Activated CD8-positive, alpha-beta memory T cell treated with anti-CD3 and anti-CD28 coated beads, Interleukin-2, amount 50 U/mL, for 1 hour (primary cell): Measurements from ENCODE around the gene RARA.

ENCODE experiments used
- DNase-seq: peaks from one replicate; pipeline ENCODE4 v3.0.0-alpha.2; 2020; ENCODE audit errors: extremely low read depth

RARA gene

DNA sequence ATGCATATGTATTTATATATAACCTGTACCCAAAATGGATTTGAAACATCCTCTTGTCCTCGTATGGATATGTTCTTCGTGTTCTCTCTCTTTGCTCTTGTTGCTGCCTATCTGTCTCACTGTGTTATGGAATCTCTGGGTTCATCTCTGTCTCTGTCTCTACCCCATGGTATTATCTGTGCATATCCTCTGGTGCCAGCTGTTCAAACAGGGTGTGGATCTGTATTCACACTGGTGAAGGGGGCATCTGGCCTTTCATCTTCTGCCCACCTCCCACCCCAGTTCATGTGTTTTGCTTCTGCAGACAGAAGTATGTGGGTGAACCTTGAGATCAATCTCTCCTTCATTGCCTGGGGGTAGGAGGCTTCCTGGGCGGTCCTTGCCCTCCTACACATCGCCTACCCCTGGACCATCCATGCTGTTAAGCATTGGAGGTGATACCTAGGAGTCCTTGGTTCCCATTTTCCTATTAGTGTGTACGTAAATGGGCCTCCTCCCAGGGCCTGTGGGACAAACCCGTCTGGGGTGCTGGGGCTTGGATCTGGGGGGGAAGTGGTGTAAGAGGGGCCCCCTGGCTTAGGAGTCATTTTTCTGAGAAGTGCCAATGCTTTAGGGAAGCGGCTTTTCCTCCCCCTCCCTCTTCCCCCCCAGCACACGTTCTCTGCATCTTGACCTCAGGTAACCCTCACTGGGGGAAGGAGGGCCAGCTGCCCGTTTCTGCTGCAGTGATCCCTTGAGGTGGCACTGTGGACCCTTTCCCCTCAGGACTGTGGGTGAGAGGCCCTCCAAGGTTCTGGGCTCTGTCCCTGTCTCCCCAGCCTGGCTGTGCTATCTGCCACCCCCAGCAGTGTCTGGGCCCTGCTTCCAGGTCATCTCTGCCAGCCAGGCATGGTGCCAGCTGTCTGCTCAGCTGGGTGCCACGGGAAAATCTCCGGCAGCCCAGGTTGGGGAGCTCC, 21.1 kb downstream of the RARA start:
- no peak for DNase-seq

DNA sequence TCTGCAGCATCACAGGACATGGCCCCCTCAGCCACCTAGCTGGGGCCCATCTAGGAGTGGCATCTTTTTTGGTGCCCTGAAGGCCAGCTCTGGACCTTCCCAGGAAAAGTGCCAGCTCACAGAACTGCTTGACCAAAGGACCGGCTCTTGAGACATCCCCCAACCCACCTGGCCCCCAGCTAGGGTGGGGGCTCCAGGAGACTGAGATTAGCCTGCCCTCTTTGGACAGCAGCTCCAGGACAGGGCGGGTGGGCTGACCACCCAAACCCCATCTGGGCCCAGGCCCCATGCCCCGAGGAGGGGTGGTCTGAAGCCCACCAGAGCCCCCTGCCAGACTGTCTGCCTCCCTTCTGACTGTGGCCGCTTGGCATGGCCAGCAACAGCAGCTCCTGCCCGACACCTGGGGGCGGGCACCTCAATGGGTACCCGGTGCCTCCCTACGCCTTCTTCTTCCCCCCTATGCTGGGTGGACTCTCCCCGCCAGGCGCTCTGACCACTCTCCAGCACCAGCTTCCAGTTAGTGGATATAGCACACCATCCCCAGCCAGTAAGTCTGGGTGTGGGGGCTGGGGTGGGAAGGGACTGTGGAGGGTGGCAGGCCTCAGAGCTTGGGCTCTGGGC, 22.0 kb downstream of the RARA start:
- DNase-seq = no peak

DNA sequence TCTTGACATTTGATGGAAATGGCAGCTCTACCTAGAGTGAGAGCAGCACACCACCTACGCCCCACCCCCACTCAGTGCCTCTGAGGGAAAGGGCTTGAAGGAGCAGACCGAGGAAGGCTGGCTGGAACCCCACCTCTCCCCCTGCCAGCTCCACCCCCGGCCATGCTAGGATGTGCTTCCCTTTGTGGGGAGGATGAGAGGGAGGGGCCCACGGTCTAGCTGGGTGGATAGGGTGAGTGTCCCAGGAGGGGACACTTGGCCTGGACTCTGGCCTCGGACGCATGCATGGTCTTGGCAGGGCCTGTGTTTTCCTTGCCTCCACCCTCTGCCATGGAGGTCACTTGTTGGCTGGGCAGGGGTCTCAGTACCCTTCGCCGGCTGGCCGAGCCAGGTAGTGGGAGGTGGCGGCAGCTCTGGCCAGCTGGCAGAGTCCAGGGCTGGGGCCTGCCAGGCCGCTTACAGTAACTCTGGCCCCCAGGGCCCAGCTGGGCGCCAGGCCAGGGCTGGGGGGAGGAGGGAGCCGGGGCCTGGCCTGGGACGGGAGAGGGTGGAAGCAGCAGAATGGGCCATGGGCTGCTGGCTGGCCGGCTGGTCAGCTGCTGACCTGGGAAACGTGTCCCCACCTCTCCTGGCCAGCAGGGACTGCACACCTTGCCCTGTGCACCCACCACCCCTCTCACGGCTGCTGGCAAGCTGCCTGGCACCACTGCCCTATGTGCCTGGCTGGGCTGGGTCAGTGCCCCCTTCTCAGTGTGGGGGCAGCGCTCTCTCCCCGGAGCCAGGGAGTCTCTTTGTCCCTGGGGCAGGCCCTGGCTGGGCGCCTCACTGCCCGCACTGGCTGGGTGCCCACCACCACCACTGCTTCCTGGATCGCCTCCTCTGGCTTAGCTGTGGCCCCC, 23.0 kb downstream of the RARA start:
- DNase-seq = no peak

DNA sequence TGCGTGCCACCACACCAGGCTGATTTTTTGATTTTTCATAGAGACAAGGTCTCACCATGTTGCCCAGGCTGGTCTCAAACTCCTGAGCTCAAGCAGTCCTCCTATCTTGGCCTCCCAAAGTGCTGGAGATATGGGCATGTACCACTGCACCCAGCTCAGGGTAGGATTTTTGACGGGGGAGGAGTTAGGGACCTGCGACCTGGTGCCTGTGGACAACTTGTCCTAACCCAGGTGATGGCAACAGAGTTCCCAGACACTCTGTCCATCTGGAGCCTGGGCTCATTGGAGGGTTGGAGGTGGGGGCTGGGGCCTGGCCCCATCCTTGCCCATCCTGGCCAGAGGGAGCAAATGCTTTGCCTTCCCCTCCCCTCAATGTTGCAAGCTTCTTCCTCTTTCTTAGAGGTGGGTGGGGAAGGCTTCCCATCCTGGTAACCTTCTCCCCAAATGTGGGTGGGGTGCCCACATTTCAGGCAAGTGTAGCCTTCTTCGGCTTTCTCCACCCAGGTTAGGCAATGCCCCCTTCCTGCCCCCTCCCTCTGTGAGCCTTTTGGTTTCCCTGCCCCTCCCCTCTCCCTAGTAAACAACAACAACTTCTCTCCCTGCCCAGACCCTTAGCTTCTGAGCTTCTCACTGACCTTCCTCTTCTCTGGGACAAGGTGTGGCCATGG, 24.9 kb downstream of the RARA start:
- no peak for DNase-seq

DNA sequence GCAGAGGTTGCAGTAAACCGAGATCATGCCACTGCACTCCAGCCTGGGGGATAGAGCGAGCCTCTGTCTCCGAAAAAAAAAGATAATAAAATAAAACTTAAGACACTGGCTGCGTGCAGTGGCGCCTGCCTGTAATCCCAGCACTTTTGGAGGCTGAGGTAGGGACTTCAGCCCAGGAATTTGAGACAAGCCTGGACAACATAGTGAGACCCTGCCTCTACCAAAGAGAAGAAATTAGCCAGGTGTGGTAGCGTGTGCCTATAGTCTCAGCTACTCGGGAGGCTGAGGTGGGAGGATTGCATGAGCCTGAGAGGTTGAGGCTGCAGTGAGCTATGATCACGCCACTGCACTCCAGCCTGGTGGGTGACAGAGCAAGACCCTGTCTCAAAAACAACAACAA, 26.6 kb downstream of the RARA start:
- DNase-seq = no peak

DNA sequence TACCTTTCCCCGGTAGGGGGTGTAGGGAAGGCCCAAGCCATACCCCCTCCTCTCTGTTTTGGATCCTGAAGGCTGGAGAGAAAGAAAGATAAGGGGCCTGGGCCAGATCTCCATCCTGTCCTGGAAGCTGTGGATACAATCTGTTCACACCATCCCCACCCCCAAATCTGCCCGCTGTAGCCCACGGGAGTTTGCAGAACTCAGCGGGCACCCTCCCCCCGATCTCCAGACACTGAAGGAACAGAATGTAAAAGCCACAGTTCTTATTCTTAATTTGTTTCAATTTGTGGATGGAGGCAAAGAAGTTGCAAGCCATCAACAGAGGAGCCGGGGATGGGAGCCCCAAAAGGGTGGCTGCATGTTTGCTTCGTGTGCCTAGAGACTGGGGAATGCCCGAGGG, 28.4 kb downstream of the RARA start:
- no peak for DNase-seq

DNA sequence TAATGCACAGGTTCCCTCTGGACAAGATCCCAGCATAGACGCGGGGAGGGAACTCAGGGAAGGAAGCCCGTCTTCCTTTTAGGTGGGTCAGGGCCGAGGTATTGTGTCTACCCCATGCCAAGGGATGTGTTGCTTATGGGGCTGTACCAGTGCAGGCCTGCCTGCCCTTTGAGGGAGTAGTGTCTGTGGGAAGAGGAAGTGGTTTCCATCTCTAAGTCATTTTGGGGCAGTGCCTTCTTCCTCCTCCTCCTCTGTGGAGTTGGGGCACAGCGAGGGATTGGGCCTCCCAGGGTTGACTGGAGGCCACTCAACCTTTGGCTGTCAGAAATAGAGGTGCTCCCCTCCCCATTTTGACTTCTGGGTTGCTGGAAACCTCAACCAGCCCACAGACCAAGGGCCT, 29.1 kb downstream of the RARA start:
- DNase-seq = no peak

DNA sequence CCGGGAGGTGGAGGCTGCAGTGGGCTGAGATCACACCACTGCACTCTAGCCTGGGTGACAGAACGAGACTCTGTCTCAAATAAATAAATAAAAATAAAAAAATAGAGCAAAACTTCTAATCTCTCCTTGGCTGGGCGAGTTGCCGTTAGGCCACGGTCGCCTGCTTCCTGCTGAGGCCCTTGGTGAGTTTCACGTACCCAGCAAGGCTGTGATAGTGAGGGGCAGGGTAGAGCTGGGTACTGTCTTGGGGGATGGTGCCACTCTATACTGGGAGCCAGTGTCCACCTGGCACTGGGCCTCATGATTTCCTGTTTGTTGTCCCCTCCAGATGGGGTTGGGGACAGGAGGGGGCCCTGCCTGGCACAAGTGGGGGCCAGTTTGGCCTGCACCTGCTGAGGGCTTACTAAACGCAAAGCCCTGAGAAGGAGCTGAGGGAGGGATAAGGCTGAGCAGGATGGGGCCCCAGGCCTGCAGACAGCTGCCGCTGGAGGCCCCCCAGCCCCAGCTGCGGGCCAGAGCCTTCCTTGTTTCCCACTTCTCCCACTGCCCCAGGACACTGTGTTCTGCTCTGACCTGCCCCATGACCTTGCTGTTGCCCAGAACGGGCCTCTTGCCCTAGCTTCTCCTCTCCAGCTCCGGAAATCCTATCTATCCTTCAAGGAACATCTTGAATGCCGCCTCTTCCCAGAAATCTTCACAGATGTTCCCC, 30.1 kb downstream of the RARA start:
- no peak for DNase-seq

DNA sequence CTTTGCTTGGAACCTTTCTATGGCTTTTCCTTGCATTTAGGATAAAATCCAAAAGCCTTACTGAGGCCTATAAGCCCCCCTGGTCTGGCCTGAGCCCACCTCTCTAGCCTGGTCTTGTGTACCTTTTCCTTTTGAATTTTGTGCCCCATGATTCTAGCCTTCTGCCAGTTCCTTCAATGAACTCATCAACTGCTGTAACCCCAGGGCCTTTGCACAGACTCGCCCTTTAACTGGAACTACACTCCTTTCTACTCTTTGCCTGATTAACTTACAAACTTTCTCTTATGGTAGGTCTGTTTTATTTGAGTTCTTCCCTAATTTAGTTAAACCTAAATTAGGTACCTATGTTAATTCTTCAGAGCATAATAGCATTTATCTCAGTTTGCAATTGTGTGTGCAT, 31.3 kb downstream of the RARA start:
- no peak for DNase-seq

DNA sequence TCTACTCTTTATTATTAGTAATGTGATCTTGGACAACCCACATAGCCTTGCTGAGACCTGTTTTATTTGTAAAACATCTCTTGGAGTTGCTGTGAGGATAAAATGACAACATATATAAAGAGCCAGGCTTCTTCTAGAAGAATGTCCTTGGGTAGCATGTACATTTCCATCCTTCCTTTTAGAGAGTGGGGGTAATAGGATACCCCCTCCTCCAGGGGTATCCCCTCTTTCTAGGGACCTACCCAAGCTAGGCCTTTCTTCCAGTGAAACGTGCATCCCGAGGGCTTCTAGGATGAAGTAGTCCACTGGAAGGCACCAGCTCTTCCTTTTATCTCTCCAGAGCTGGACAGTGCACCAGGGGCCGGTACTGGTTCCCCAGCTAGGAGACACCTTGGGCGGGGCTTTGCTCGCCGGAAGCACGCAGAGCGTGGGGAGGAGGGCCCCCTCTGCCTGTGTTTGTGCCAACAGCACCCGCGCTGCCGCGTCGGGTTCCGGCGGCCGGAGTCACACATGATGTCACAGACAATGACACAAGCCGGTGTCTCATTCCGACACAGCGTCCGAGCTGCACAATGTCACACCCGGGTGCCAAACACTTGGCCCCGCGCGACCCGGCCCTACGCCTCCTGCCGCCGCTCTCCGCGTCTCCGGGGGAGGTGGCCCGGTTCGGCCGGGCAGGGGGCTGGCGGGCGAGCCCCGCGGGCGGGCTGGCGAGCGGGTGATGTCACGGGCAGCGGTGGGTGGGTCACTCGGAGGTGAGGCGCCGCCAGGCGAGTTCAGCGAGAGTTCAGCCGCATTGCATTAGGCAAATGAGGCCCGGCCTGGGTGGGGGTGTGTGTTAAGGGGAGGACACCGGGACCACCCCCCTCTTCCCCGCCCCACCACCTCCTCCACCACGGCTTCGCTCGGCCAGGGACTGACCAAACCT, 32.2 kb downstream of the RARA start:
- DNase-seq = peak; percentile 80

DNA sequence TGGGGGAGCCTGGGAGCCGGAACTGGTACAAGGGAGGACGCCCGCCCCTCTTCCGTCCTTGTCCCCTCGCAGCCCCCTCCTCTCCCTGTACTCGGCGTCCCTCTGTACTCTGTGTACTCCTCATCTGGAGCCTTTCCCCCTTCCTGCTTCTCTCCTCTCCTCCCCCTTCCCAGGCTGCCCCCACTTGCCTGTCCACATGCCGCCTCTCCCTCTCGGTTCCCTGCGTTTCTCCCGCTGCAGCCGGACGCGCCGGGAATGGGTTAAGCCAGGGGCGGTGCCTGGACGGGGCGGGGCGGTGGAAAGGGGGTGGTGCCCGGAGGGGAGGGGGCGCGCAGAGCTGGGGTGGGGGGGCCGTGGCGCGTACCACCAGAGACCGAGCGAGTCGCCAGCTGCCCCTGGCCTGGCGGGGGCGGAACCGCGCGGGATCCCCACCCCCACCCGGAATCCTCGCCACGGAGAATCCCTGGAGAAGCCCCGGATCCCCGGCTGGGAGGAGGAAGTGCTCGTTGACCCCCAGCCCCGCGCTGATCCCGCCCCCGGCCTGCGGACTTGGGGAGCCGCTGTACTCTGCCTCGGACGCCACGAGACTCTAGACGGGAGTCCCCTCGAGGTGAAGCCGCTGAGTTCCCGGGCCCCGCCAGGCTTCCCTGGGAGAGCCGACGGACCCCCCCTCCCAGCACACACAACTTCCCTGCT, 33.0 kb downstream of the RARA start:
- DNase-seq = no peak

DNA sequence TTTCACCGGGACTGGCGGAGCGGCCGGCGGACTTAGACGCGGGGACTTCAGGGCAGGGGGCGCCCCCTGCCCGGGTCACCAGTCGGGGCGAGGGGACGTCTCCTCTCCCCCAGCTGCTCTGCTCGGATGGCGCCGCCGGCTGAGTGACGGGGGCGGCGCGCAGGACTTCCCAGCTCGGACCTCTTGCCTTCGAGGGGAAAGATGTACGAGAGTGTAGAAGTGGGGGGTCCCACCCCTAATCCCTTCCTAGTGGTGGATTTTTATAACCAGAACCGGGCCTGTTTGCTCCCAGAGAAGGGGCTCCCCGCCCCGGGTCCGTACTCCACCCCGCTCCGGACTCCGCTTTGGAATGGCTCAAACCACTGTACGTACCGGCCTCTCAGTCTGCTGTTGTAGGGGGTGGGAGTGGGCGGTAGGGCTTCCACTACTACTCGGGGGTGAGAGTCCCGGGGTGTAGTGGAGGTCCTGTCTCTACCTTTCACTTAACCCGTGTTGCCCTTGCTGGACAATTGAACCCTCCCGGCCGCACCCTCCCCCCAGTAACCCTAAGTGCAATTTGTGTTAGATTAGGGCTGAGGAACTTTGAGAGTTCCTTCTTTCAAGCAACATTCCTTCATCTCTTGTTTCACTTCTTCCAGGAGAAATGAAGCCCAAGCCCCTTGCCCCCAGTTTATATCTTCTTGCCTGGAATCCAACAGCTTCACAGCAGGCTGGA, 33.7 kb downstream of the RARA start:
- DNase-seq = no peak

DNA sequence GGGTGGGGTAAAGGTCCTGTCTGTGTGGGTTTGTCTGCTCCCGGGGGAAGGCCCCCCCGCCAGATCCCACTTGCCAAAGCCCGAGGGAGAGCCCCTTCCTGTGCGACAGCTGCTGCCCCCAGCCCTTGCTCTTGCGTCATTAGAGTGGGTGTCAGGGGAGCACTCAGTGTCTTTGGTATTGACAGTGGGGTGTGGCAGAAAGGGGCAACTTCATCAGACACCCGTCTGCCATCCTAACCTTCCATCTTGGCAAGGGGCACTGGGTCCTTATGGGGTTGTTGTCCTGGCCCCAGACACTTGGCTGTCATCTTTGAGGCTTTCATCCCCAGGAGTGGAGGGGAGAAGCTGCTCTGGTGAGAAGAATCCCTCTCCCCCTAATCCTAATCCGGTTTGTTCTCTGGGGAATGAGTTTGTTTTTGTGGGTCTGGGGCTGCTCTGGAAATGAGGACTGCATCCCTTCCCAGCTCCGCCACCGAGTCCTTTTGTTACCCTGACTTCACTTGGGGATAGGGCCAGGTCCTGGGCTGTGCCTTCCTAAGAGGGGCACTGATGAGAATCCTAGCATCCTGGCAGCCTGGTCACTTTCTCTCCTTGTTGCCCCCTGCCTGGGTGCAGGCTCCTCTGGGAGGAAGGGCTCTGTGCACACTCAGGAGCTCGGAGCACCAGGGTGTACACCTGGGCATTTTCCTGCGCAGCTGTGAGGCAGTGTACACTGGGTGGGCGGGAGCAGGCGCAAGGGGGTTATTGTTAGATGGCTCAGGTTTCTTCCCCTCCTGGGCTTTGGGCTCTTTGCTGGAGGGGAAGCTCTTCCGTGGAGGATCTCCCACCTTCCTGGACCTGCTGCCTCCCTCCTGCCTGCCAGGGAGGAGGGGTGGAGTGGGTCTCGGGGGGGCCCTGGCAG, 34.5 kb downstream of the RARA start:
- DNase-seq = no peak

DNA sequence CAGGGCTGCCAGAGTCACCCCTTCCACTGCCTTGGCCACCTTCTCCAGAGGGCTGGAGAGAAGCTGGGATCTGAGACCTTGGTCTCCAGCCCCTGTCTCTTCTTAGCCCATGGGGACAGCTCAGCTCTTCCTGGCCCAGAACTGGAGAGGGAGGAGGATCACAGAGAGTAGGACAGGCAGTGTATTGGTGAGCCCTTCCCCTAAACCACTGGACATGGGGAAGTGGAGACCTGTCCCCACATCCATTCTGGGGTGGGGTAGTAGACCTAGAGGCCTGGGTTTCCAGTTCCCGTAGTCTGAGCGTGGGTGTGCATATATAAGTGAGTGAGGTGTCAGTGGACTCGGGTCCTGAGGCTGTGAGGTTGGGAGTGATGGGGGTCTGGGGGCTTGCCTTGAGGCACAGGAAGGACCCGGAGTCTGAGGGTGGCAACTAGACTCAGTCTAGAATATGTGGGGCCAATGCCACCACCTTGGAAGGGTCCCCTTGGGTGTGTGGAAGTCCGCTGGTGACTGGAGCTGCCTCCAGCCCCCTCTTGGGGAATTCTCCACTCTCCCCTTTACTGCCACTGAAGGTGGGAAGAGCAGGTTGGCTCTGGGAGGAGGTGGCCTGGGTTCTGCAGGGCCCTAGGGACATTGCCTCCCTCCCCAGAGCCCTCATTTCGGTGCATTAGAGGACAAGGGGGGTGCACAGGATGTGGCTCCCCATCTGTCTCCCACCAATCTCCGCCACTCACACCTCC, 35.6 kb downstream of the RARA start:
- no peak for DNase-seq

DNA sequence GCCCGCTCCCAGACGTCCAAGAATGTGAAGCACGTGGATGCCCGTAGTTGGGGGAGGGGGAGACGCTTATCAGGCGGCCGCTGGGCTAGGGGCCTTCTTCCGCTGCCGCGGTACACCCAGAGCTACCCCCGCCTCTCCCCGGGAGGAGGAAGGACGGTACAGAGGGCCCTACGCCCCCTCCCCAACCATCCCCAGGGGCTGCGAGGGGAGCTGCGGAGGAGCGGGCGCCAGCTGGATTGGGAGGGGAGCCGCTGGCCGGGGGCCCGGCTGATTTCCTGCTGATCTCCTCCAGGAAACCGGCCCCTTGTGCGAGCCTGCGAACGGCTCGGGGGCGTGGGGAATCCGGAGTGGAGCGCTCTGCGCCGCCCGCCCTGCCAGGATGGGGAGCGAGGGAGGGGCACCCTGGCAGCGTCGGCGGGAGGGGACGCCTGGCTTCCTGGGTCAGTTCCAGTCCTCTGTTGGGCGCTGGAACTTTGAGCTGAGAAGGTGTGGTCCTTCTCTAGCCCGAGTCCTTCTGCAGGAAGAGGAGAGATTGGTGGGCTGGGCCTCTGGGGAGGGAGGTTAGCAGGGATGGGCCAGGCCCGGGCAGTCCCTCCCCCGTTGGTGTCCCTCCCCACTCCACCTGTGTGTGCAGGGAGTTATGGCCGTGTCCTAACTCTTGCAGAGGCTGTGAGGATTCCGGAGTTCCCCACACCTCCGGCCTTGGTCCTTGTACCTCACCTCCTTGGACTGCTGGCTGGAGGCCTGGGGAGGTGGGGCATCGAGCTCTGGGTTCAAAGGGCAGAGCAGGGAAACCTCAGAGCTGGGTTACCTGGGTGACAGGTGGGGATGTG, 36.4 kb downstream of the RARA start:
- no peak for DNase-seq
